ENCODE measurements around the gene RAB11FIP4. TPM values are rescaled to one million over a fixed set of nuclear protein-coding genes. Genes with fewer than 3 reads are reported as not detected.

Gene RAB11FIP4
- total and polyA plus RNA-seq, 4 donors: 5.2 to 19.1 (median 12.8) TPM

GRCh38 chr17:31541559-31541958 lies 150.1 kb downstream of the RAB11FIP4 start:
- DNase-seq (no peak), ATAC-seq (ENCODE audit: insufficient read depth, low FRiP score) (no peak)

DNA sequence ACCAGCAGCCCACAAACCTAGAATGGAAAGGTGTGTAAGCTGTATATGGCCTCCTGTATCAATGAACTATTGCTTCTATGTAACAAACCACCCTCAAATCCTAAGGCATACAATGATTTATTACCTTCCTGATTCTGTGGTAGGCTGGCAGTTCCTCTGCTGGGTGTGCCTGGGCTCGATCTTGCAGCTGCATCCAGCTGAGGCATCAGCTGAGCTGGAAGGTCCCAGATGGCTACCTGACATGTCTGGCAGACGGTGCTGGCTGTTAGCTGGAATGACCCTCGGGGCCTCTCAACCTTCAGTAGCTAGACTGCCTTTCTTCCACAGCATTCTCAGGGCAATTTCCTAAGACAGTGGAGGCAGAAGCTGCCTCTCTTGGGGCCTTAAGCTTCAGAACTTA lies 152.7 kb downstream of the RAB11FIP4 start:
- Histone ChIP-seq H3K4me1 (ENCODE audit: control insufficient read depth in 5 of 5, insufficient read depth in 5 of 5, low read length in 5 of 5) (peaks cover 0 to 5% (median 0%) of the 10 kb centered on the region in 5 donors), H3K36me3 (ENCODE audit: control insufficient read depth in 4 of 4, insufficient read depth in 4 of 4, low read length in 4 of 4) (no peaks in the 10 kb centered on the region), H3K9ac (ENCODE audit: insufficient read depth in 1 of 2, low read length in 2 of 2) (no peak overlapping the region), H3K9me3 (ENCODE audit: control insufficient read depth in 4 of 4, insufficient read depth in 3 of 4, low read length in 3 of 4) (no peaks in the 10 kb centered on the region), H3K4me3 (no peak overlapping the region), H3K27ac (ENCODE audit: low read depth in 1 of 2, low read length in 1 of 2) (no peak overlapping the region), H3K27me3 (ENCODE audit: control insufficient read depth in 3 of 3, insufficient read depth in 3 of 3, low read length in 2 of 3) (no peaks in the 10 kb centered on the region)
- TF ChIP-seq, protein P1, sequence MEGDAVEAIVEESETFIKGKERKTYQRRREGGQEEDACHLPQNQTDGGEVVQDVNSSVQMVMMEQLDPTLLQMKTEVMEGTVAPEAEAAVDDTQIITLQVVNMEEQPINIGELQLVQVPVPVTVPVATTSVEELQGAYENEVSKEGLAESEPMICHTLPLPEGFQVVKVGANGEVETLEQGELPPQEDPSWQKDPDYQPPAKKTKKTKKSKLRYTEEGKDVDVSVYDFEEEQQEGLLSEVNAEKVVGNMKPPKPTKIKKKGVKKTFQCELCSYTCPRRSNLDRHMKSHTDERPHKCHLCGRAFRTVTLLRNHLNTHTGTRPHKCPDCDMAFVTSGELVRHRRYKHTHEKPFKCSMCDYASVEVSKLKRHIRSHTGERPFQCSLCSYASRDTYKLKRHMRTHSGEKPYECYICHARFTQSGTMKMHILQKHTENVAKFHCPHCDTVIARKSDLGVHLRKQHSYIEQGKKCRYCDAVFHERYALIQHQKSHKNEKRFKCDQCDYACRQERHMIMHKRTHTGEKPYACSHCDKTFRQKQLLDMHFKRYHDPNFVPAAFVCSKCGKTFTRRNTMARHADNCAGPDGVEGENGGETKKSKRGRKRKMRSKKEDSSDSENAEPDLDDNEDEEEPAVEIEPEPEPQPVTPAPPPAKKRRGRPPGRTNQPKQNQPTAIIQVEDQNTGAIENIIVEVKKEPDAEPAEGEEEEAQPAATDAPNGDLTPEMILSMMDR (IDR thresholded peaks at IDR 0.05; ENCODE audit: control extremely low read depth, extremely low read depth): no peak
- ATAC-seq (ENCODE audit: insufficient read depth, low FRiP score) (no peak), DNase-seq (no peak)
- WGBS, 2 donors: 14 to 42% methylated on average over 3 of the region's 3 CpGs

More at GRCh38 chr17:31541559-31541958, 150.1 kb downstream of the RAB11FIP4 start:
- 71 to 75% methylated on average over 5 of the region's 5 CpGs for WGBS, 2 donors
- H3K4me1 ChIP-seq (ENCODE audit: control insufficient read depth in 5 of 5, insufficient read depth in 5 of 5, low read length in 5 of 5): peaks cover 0 to 8% (median 0%) of the 10 kb centered on the region in 5 donors
- H3K27ac ChIP-seq (ENCODE audit: low read depth in 1 of 2, low read length in 1 of 2): no peak overlapping the region
- no peaks in the 10 kb centered on the region for H3K27me3 ChIP-seq (ENCODE audit: control insufficient read depth in 3 of 3, insufficient read depth in 3 of 3, low read length in 2 of 3)
- no peaks in the 10 kb centered on the region for H3K9me3 ChIP-seq (ENCODE audit: control insufficient read depth in 4 of 4, insufficient read depth in 3 of 4, low read length in 3 of 4)
- no peak overlapping the region for H3K9ac ChIP-seq (ENCODE audit: insufficient read depth in 1 of 2, low read length in 2 of 2)
- no peak overlapping the region for H3K4me3 ChIP-seq
- no peaks in the 10 kb centered on the region for H3K36me3 ChIP-seq (ENCODE audit: control insufficient read depth in 4 of 4, insufficient read depth in 4 of 4, low read length in 4 of 4)
- TF ChIP-seq, protein P1 (IDR thresholded peaks at IDR 0.05; ENCODE audit: control extremely low read depth, extremely low read depth): no peak

- Histone ChIP-seq H3K9me3 (ENCODE audit: control insufficient read depth in 4 of 4, insufficient read depth in 3 of 4, low read length in 3 of 4) (no peaks in the 10 kb centered on the region), H3K36me3 (ENCODE audit: control insufficient read depth in 4 of 4, insufficient read depth in 4 of 4, low read length in 4 of 4) (no peaks in the 10 kb centered on the region), H3K27ac (ENCODE audit: low read depth in 1 of 2, low read length in 1 of 2) (no peak overlapping the region), H3K9ac (ENCODE audit: insufficient read depth in 1 of 2, low read length in 2 of 2) (no peak overlapping the region), H3K4me1 (ENCODE audit: control insufficient read depth in 5 of 5, insufficient read depth in 5 of 5, low read length in 5 of 5) (peaks cover 0 to 5% (median 0%) of the 10 kb centered on the region in 5 donors), H3K4me3 (no peak overlapping the region), H3K27me3 (ENCODE audit: control insufficient read depth in 3 of 3, insufficient read depth in 3 of 3, low read length in 2 of 3) (no peaks in the 10 kb centered on the region)
- WGBS, 2 donors: 76 to 87% methylated on average over 4 of the region's 4 CpGs
- TF ChIP-seq, protein P1 (IDR thresholded peaks at IDR 0.05; ENCODE audit: control extremely low read depth, extremely low read depth): no peak
- DNase-seq: no peak
- ATAC-seq (ENCODE audit: insufficient read depth, low FRiP score): no peak
Observed at GRCh38 chr17:31546650-31547049, 155.2 kb downstream of the RAB11FIP4 start.

DNA sequence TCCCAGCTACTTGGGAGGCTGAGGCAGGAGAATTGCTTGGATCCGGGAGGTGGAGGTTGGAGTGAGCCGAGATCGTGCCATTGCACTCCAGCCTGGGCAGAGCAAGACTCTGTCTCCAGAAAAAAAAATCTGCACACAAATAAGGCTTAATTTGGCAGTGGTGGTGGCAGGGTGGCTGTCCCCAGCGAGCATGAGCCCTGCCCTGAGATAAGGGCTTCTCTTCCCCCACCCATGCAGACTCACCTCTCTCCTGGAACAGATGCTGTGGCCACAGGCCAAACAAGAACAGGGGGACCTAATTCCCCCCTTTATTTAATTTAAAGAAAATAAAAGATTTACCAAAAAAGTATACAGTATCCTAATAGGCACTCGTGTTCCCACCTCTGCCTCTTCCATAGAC lies 157.2 kb downstream of the RAB11FIP4 start:
- H3K4me1 ChIP-seq (ENCODE audit: control insufficient read depth in 5 of 5, insufficient read depth in 5 of 5, low read length in 5 of 5): peaks cover 0 to 5% (median 0%) of the 10 kb centered on the region in 5 donors
- H3K9ac ChIP-seq (ENCODE audit: insufficient read depth in 1 of 2, low read length in 2 of 2): no peak overlapping the region
- ATAC-seq (ENCODE audit: insufficient read depth, low FRiP score): no peak

More for the DNA sequence above, 157.2 kb downstream of the RAB11FIP4 start:
- Histone ChIP-seq H3K27me3 (ENCODE audit: control insufficient read depth in 3 of 3, insufficient read depth in 3 of 3, low read length in 2 of 3) (no peaks in the 10 kb centered on the region), H3K36me3 (ENCODE audit: control insufficient read depth in 4 of 4, insufficient read depth in 4 of 4, low read length in 4 of 4) (no peaks in the 10 kb centered on the region), H3K4me3 (no peak overlapping the region), H3K9me3 (ENCODE audit: control insufficient read depth in 4 of 4, insufficient read depth in 3 of 4, low read length in 3 of 4) (no peaks in the 10 kb centered on the region), H3K27ac (ENCODE audit: low read depth in 1 of 2, low read length in 1 of 2) (peak overlapping the region in 1 of 2 donors; percentile 93)
- WGBS, 2 donors: 57 to 65% methylated on average over 5 of the region's 5 CpGs
- TF ChIP-seq, protein P1 (IDR thresholded peaks at IDR 0.05; ENCODE audit: control extremely low read depth, extremely low read depth): no peak
- no peak for DNase-seq

All from lung (tissue), 12 donors.